IgD-negative memory B cell (primary cell): ENCODE results near the gene DBH. TPM values are rescaled to one million over a fixed set of nuclear protein-coding genes. Genes with fewer than 3 reads are reported as not detected.
A peak's percentile ranks its signal among the peaks of the same experiment; 100 is the strongest.

Experiments used
- H3K27ac Mint-ChIP-seq, 3 donors: one replicate each; pipeline ENCODE4 v1.8.0; 2020 to 2022; ENCODE audit warnings: mild to moderate bottlenecking in 3 of 3, mixed read lengths in 3 of 3, moderate library complexity in 1 of 3
- H3K27me3 Mint-ChIP-seq: one replicate; pipeline ENCODE4 v1.8.0; 2021; ENCODE audit warnings: mixed read lengths
- H3K36me3 Mint-ChIP-seq: one replicate; pipeline ENCODE4 v1.8.0; 2020; ENCODE audit warnings: mild to moderate bottlenecking, mixed read lengths
- H3K4me1 Mint-ChIP-seq, 3 donors: one replicate each; pipeline ENCODE4 v1.8.0; 2020 to 2022; ENCODE audit warnings: mixed read lengths in 3 of 3, mild to moderate bottlenecking in 1 of 3
- H3K4me3 Mint-ChIP-seq, 4 donors: one replicate each; pipeline ENCODE4 v1.8.0; 2020 to 2022; ENCODE audit warnings: mild to moderate bottlenecking in 4 of 4, mixed read lengths in 4 of 4, moderate library complexity in 3 of 4
- H3K9me3 Mint-ChIP-seq, 3 donors: one replicate each; pipeline ENCODE4 v1.8.0; 2020 to 2021; ENCODE audit warnings: mixed read lengths in 3 of 3, mild to moderate bottlenecking in 1 of 3
- polyA plus RNA-seq: library from polyadenylated mRNA; unstranded; fragments of 300-500 nt; fragmentation: Illumina TruSeq; gene quantifications from one replicate; pipeline ENCODE4 v1.2.3, GENCODE V29; 2021

DBH gene
- polyA plus RNA-seq, 1 donor from 2014 or later: not detected

GRCh38 chr9:133691191-133691590 lies 55.0 kb downstream of the DBH start:
- no peaks in the 10 kb centered on the region for H3K9me3 Mint-ChIP-seq
- no peak overlapping the region for H3K27ac Mint-ChIP-seq
- H3K36me3 Mint-ChIP-seq: no peaks in the 10 kb centered on the region
- no peak overlapping the region for H3K4me3 Mint-ChIP-seq
- H3K4me1 Mint-ChIP-seq: no peaks in the 10 kb centered on the region
- peaks cover 11% of the 10 kb centered on the region for H3K27me3 Mint-ChIP-seq

GRCh38 chr9:133691626-133692363 lies 55.6 kb downstream of the DBH start:
- Mint-ChIP-seq H3K9me3 (no peaks in the 10 kb centered on the region), H3K36me3 (no peaks in the 10 kb centered on the region), H3K27me3 (peaks cover 11% of the 10 kb centered on the region), H3K4me1 (no peaks in the 10 kb centered on the region), H3K4me3 (no peak overlapping the region), H3K27ac (no peak overlapping the region)

- no peak overlapping the region for H3K4me3 Mint-ChIP-seq
- H3K9me3 Mint-ChIP-seq: no peaks in the 10 kb centered on the region
- no peaks in the 10 kb centered on the region for H3K36me3 Mint-ChIP-seq
- H3K4me1 Mint-ChIP-seq: no peaks in the 10 kb centered on the region
- H3K27me3 Mint-ChIP-seq: peaks cover 11% of the 10 kb centered on the region
- no peak overlapping the region for H3K27ac Mint-ChIP-seq
Measured at GRCh38 chr9:133692364-133692985, 56.3 kb downstream of the DBH start.

GRCh38 chr9:133693116-133693515 lies 57.0 kb downstream of the DBH start:
- Mint-ChIP-seq H3K27ac (peak overlapping the region in 1 of 3 donors; percentile 69), H3K9me3 (no peaks in the 10 kb centered on the region), H3K4me3 (no peak overlapping the region), H3K4me1 (no peaks in the 10 kb centered on the region), H3K27me3 (peaks cover 13% of the 10 kb centered on the region), H3K36me3 (no peaks in the 10 kb centered on the region)

GRCh38 chr9:133693703-133694529 lies 57.8 kb downstream of the DBH start:
- Mint-ChIP-seq H3K27ac (peak overlapping the region in 1 of 3 donors; percentile 69), H3K9me3 (no peaks in the 10 kb centered on the region), H3K27me3 (peaks cover 14% of the 10 kb centered on the region), H3K36me3 (no peaks in the 10 kb centered on the region), H3K4me1 (no peaks in the 10 kb centered on the region), H3K4me3 (no peak overlapping the region)

- Mint-ChIP-seq H3K4me3 (no peak overlapping the region), H3K9me3 (peaks cover 0 to 2% (median 0%) of the 10 kb centered on the region in 3 donors), H3K36me3 (no peaks in the 10 kb centered on the region), H3K4me1 (no peaks in the 10 kb centered on the region), H3K27ac (no peak overlapping the region), H3K27me3 (peaks cover 18% of the 10 kb centered on the region)
Measured at GRCh38 chr9:133694686-133695085, 58.5 kb downstream of the DBH start.

GRCh38 chr9:133696071-133696472 lies 59.9 kb downstream of the DBH start:
- H3K4me3 Mint-ChIP-seq: no peak overlapping the region
- H3K27me3 Mint-ChIP-seq: peaks cover 23% of the 10 kb centered on the region
- peaks cover 0 to 4% (median 0%) of the 10 kb centered on the region in 3 donors for H3K4me1 Mint-ChIP-seq
- H3K36me3 Mint-ChIP-seq: no peaks in the 10 kb centered on the region
- peaks cover 0 to 2% (median 0%) of the 10 kb centered on the region in 3 donors for H3K9me3 Mint-ChIP-seq
- no peak overlapping the region for H3K27ac Mint-ChIP-seq

- H3K9me3 Mint-ChIP-seq: peaks cover 0 to 2% (median 0%) of the 10 kb centered on the region in 3 donors
- peaks cover 5 to 6% (median 5%) of the 10 kb centered on the region in 3 donors for H3K4me1 Mint-ChIP-seq
- H3K27me3 Mint-ChIP-seq: peaks cover 33% of the 10 kb centered on the region
- no peak overlapping the region for H3K27ac Mint-ChIP-seq
- no peak overlapping the region for H3K4me3 Mint-ChIP-seq
- no peaks in the 10 kb centered on the region for H3K36me3 Mint-ChIP-seq
Measured at GRCh38 chr9:133699546-133699945, 63.4 kb downstream of the DBH start.

GRCh38 chr9:133700819-133701320 lies 64.7 kb downstream of the DBH start:
- Mint-ChIP-seq H3K36me3 (peaks cover 2% of the 10 kb centered on the region), H3K4me3 (peak overlapping the region in 1 of 4 donors; percentile 4), H3K9me3 (peaks cover 0 to 2% (median 0%) of the 10 kb centered on the region in 3 donors), H3K27me3 (peaks cover 30% of the 10 kb centered on the region), H3K27ac (peak overlapping the region in 1 of 3 donors; percentile 12), H3K4me1 (peaks cover 5 to 6% (median 5%) of the 10 kb centered on the region in 3 donors)

- H3K4me1 Mint-ChIP-seq: peaks cover 5 to 6% (median 5%) of the 10 kb centered on the region in 3 donors
Measured at GRCh38 chr9:133701321-133701980, 65.3 kb downstream of the DBH start.

GRCh38 chr9:133701981-133702797 lies 66.0 kb downstream of the DBH start:
- Mint-ChIP-seq H3K27ac (peak overlapping the region in 1 of 3 donors; percentile 71), H3K36me3 (peaks cover 2% of the 10 kb centered on the region), H3K4me1 (peaks cover 5 to 7% (median 5%) of the 10 kb centered on the region in 3 donors), H3K9me3 (peaks cover 0 to 2% (median 0%) of the 10 kb centered on the region in 3 donors), H3K4me3 (peak overlapping the region in 2 of 4 donors; percentile 60 to 68), H3K27me3 (peaks cover 30% of the 10 kb centered on the region)

More at GRCh38 chr9:133701321-133701980, 65.3 kb downstream of the DBH start:
- Mint-ChIP-seq H3K9me3 (peaks cover 0 to 2% (median 0%) of the 10 kb centered on the region in 3 donors), H3K27me3 (peaks cover 30% of the 10 kb centered on the region), H3K4me3 (peak overlapping the region in 2 of 4 donors; percentile 17 to 68), H3K36me3 (peaks cover 2% of the 10 kb centered on the region), H3K27ac (no peak overlapping the region)

- H3K27me3 Mint-ChIP-seq: peaks cover 28% of the 10 kb centered on the region
- H3K9me3 Mint-ChIP-seq: peaks cover 0 to 2% (median 0%) of the 10 kb centered on the region in 3 donors
- H3K4me1 Mint-ChIP-seq: peaks cover 5 to 7% (median 5%) of the 10 kb centered on the region in 3 donors
- H3K36me3 Mint-ChIP-seq: peaks cover 2% of the 10 kb centered on the region
- peak overlapping the region in 1 of 3 donors; percentile 71 for H3K27ac Mint-ChIP-seq
- peak overlapping the region in 1 of 4 donors; percentile 60 for H3K4me3 Mint-ChIP-seq
Measured at GRCh38 chr9:133702798-133703590, 66.8 kb downstream of the DBH start.
